GM12878 (cell line): ENCODE results near the gene PDZD11. TPM values are rescaled to one million over a fixed set of nuclear protein-coding genes. Genes with fewer than 3 reads are reported as not detected.

Source experiments
- ATF7 ChIP-seq: fragments of 450-650 bp; IDR thresholded peaks from 2 replicates; pipeline ENCODE4 v1.6.1; 2016; ENCODE audit warnings: low read depth, mild to moderate bottlenecking
- BMI1 ChIP-seq: fragments of 450-650 bp; IDR thresholded peaks from 2 replicates; pipeline ENCODE4 v1.6.1; 2016; ENCODE audit warnings: mild to moderate bottlenecking, moderate library complexity, borderline replicate concordance
- CHD1 ChIP-seq: IDR thresholded peaks from 2 replicates; pipeline ENCODE4 v1.6.1; 2012; ENCODE audit warnings: low read depth, low read length, improper control_type of control experiment
- CREB1 ChIP-seq: IDR thresholded peaks from 2 replicates; pipeline ENCODE4 v1.6.1; 2012; ENCODE audit warnings: low read depth, mild to moderate bottlenecking, inconsistent platforms
- ESRRA ChIP-seq: IDR thresholded peaks from 2 replicates; pipeline ENCODE4 v1.6.1; 2012; ENCODE audit warnings: mild to moderate bottlenecking, low read length, improper control_type of control experiment
- FOXM1 ChIP-seq: IDR thresholded peaks from 2 replicates; pipeline ENCODE4 v1.6.1; 2012; ENCODE audit warnings: low read depth, mild to moderate bottlenecking, inconsistent platforms, low read length, moderate library complexity
- HDGF ChIP-seq: fragments of 450-650 bp; IDR thresholded peaks from 2 replicates; pipeline ENCODE4 v1.6.1; 2016; ENCODE audit warnings: antibody characterized with exemption
- IKZF1 ChIP-seq: fragments of 450-650 bp; conservative IDR thresholded peaks from 2 replicates; pipeline ENCODE4 v1.6.1; 2017; ENCODE audit warnings: antibody characterized with exemption, mild to moderate bottlenecking
- JUND ChIP-seq: IDR thresholded peaks from 2 replicates; pipeline ENCODE4 v1.6.1; 2012; ENCODE audit warnings: low read depth, mild to moderate bottlenecking, low read length, improper control_type of control experiment, moderate library complexity
- MYC ChIP-seq: IDR thresholded peaks from 2 replicates; pipeline ENCODE4 v1.6.1; 2011; ENCODE audit warnings: mild to moderate bottlenecking, low read length, moderate library complexity, inconsistent platforms; ENCODE audit not compliant: insufficient read depth, insufficient replicate concordance, insufficient read length, severe bottlenecking
- POLR2A ChIP-seq: IDR thresholded peaks from 2 replicates; pipeline ENCODE4 v1.6.1; 2011; ENCODE audit warnings: low read depth, mild to moderate bottlenecking, low read length
- POLR2AphosphoS5 ChIP-seq: IDR thresholded peaks from 2 replicates; pipeline ENCODE4 v1.6.1; 2011; ENCODE audit warnings: mild to moderate bottlenecking, low read length, inconsistent platforms
- SUZ12 ChIP-seq: fragments of 200-600 bp; sonication (generic); IDR thresholded peaks from one replicate; pipeline ENCODE4 v1.6.1; 2018; ENCODE audit warnings: antibody characterized with exemption, mild to moderate bottlenecking; ENCODE audit not compliant: unreplicated experiment
- TBL1XR1 ChIP-seq: IDR thresholded peaks from 2 replicates; pipeline ENCODE4 v1.6.1; 2012; ENCODE audit warnings: low read depth, low read length, improper control_type of control experiment
- TCF3 ChIP-seq: IDR thresholded peaks from 2 replicates; pipeline ENCODE4 v1.6.1; 2012; ENCODE audit warnings: low read depth, mild to moderate bottlenecking, low read length, borderline replicate concordance; ENCODE audit not compliant: insufficient read depth
- ZNF207 ChIP-seq: fragments of 450-650 bp; IDR thresholded peaks from 2 replicates; pipeline ENCODE4 v1.6.1; 2014; ENCODE audit warnings: antibody characterized with exemption, mild to moderate bottlenecking, borderline replicate concordance
- ZSCAN29 ChIP-seq: fragments of 450-650 bp; IDR thresholded peaks from 2 replicates; pipeline ENCODE4 v1.6.1; 2017; ENCODE audit warnings: mild to moderate bottlenecking, moderate library complexity
- polyA plus RNA-seq, 11 experiments: library from polyadenylated mRNA; depleted of rRNA in 4 of 11; unstranded in 6 of 11; stranded (reverse) in 5 of 11; fragments of >200 nt; fragmentation: Nextera tagmentation in 4 of 11; fragmentation: Illumina TruSeq in 1 of 11; extraction: Ambion mirVana in 4 of 11; extraction: Trizol in 1 of 11; gene quantifications; 1 replicate in 1 of 11; 2 replicates in 10 of 11; pipeline versions ENCODE4 v1.2.1 to v1.2.3, GENCODE V29; 2011 to 2016; ENCODE audit warnings: inconsistent platforms in 2 of 11, missing spikeins in 2 of 11, low read depth in 1 of 11
- total RNA-seq, 4 experiments: library from RNA; depleted of rRNA in 3 of 4; stranded (reverse); fragments of >200 nt in 3 of 4; fragmentation: Illumina TruSeq in 1 of 4; extraction: Trizol in 1 of 4; gene quantifications; 2 replicates each; pipeline versions ENCODE4 v1.2.1 to v1.2.3, GENCODE V29; 2013 to 2021
- TF ChIP-seq, protein P1 (sequence below): fragments of 450-650 bp; formaldehyde crosslinking; IDR thresholded peaks from 2 replicates; pipeline ENCODE4 v1.4.0; 2022; ENCODE audit warnings: mild to moderate bottlenecking, moderate library complexity
- TF ChIP-seq, protein P2 (sequence below), 3 experiments: IDR thresholded peaks in 2 of 3; conservative IDR thresholded peaks in 1 of 3; 2 replicates each; pipeline ENCODE4 v1.5.1; 2011; ENCODE audit warnings: low read depth in 3 of 3, low read length in 3 of 3, mild to moderate bottlenecking in 3 of 3, control low read depth in 2 of 3, moderate library complexity in 2 of 3, inconsistent platforms in 1 of 3, mixed read lengths in 1 of 3; ENCODE audit not compliant: control insufficient read depth in 2 of 3, insufficient read depth in 1 of 3; ENCODE audit errors: extremely low read depth in 1 of 3
- TF ChIP-seq, protein P3 (sequence below): fragments of 450-650 bp; IDR thresholded peaks from 2 replicates; pipeline ENCODE4 v1.6.1; 2016; ENCODE audit warnings: mild to moderate bottlenecking, moderate library complexity, borderline replicate concordance
- TF ChIP-seq, protein P4 (sequence below): IDR thresholded peaks from 2 replicates; pipeline ENCODE4 v1.6.1; 2011; ENCODE audit warnings: borderline replicate concordance, low read depth, mild to moderate bottlenecking, moderate library complexity, mixed read lengths, low read length; ENCODE audit not compliant: insufficient read depth; ENCODE audit errors: extremely low read length

PDZD11 gene
- total and polyA plus RNA-seq, 10 of the 15 experiments (the other 5 are each of a cell fraction or from before 2014, with no cell fraction given): 28.4 to 123 (median 55.0) TPM

DNA sequence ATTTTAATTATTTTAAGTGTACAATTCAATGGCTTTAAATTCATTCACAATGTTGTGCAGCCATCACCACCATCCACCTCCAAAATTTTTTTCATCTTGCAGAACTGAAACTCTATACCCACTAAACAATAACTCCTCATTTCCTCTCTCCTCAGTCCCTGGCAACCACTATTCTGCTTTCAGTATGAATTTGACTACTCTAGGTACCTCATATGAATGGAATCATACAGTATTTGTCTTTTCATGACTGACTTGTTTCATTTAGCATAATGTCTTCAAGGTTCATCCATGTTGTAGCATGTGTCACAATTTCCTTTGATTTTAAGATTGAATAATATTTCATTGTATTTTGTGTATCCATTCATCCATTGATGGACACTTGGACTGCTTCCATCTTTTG lies 47.0 kb upstream of the PDZD11 start (continued):
- TF ChIP-seq CREB1 (no peak), IKZF1 (peak; percentile 71), TCF3 (no peak), SUZ12 (no peak), POLR2AphosphoS5 (no peak), JUND (peak; percentile 77), ZSCAN29 (no peak), TBL1XR1 (no peak), ZNF207 (no peak), MYC (no peak), ATF7 (peak; percentile 85), POLR2A (no peak), FOXM1 (peak; percentile 56; the same call in 1 of the 2 replicates), CHD1 (no peak), HDGF (no peak), BMI1 (peak; percentile 85), ESRRA (no peak)
- TF ChIP-seq, protein P1, sequence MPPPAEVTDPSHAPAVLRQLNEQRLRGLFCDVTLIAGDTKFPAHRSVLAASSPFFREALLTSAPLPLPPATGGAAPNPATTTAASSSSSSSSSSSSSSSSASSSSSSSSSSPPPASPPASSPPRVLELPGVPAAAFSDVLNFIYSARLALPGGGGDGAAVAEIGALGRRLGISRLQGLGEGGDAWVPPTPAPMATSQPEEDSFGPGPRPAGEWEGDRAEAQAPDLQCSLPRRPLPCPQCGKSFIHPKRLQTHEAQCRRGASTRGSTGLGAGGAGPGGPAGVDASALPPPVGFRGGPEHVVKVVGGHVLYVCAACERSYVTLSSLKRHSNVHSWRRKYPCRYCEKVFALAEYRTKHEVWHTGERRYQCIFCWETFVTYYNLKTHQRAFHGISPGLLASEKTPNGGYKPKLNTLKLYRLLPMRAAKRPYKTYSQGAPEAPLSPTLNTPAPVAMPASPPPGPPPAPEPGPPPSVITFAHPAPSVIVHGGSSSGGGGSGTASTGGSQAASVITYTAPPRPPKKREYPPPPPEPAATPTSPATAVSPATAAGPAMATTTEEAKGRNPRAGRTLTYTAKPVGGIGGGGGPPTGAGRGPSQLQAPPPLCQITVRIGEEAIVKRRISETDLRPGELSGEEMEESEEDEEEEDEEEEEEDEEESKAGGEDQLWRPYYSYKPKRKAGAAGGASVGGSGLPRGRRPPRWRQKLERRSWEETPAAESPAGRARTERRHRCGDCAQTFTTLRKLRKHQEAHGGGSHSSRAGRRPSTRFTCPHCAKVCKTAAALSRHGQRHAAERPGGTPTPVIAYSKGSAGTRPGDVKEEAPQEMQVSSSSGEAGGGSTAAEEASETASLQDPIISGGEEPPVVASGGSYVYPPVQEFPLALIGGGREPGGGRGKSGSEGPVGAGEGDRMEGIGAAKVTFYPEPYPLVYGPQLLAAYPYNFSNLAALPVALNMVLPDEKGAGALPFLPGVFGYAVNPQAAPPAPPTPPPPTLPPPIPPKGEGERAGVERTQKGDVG (CRISPR knock-in tag): no peak
- TF ChIP-seq, protein P2, sequence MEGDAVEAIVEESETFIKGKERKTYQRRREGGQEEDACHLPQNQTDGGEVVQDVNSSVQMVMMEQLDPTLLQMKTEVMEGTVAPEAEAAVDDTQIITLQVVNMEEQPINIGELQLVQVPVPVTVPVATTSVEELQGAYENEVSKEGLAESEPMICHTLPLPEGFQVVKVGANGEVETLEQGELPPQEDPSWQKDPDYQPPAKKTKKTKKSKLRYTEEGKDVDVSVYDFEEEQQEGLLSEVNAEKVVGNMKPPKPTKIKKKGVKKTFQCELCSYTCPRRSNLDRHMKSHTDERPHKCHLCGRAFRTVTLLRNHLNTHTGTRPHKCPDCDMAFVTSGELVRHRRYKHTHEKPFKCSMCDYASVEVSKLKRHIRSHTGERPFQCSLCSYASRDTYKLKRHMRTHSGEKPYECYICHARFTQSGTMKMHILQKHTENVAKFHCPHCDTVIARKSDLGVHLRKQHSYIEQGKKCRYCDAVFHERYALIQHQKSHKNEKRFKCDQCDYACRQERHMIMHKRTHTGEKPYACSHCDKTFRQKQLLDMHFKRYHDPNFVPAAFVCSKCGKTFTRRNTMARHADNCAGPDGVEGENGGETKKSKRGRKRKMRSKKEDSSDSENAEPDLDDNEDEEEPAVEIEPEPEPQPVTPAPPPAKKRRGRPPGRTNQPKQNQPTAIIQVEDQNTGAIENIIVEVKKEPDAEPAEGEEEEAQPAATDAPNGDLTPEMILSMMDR (IDR thresholded peaks at IDR 0.05 in 2 of 3, conservative IDR thresholded peaks at IDR 0.05 in 1 of 3; ENCODE audit: control insufficient read depth in 2 of 3, extremely low read depth in 1 of 3, insufficient read depth in 1 of 3, low read depth in 3 of 3, low read length in 3 of 3): no peak
- TF ChIP-seq, protein P3, sequence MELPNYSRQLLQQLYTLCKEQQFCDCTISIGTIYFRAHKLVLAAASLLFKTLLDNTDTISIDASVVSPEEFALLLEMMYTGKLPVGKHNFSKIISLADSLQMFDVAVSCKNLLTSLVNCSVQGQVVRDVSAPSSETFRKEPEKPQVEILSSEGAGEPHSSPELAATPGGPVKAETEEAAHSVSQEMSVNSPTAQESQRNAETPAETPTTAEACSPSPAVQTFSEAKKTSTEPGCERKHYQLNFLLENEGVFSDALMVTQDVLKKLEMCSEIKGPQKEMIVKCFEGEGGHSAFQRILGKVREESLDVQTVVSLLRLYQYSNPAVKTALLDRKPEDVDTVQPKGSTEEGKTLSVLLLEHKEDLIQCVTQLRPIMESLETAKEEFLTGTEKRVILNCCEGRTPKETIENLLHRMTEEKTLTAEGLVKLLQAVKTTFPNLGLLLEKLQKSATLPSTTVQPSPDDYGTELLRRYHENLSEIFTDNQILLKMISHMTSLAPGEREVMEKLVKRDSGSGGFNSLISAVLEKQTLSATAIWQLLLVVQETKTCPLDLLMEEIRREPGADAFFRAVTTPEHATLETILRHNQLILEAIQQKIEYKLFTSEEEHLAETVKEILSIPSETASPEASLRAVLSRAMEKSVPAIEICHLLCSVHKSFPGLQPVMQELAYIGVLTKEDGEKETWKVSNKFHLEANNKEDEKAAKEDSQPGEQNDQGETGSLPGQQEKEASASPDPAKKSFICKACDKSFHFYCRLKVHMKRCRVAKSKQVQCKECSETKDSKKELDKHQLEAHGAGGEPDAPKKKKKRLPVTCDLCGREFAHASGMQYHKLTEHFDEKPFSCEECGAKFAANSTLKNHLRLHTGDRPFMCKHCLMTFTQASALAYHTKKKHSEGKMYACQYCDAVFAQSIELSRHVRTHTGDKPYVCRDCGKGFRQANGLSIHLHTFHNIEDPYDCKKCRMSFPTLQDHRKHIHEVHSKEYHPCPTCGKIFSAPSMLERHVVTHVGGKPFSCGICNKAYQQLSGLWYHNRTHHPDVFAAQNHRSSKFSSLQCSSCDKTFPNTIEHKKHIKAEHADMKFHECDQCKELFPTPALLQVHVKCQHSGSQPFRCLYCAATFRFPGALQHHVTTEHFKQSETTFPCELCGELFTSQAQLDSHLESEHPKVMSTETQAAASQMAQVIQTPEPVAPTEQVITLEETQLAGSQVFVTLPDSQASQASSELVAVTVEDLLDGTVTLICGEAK: no peak
- TF ChIP-seq, protein P4, sequence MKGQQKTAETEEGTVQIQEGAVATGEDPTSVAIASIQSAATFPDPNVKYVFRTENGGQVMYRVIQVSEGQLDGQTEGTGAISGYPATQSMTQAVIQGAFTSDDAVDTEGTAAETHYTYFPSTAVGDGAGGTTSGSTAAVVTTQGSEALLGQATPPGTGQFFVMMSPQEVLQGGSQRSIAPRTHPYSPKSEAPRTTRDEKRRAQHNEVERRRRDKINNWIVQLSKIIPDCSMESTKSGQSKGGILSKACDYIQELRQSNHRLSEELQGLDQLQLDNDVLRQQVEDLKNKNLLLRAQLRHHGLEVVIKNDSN: no peak
